WTC11 (cell line): ENCODE results near the gene PLPP3. TPM values are rescaled to one million over a fixed set of nuclear protein-coding genes. Genes with fewer than 3 reads are reported as not detected.

Experiments
- ATAC-seq: fragments of 200-7000 bp; cut with Tn5 transposase; 2 replicates; pipeline ENCODE4 v1.10.0; 2021; ENCODE audit warnings: mild to moderate bottlenecking, moderate library complexity
- CTCF ChIA-PET: fragments of 300-600 bp; sonication (Branson Sonifier 250); formaldehyde crosslinking; loops from one replicate; lab custom pipeline; 2021; ENCODE audit warnings: antibody characterized with exemption; lab: Charles Lee
- POLR2A ChIA-PET: fragments of 350-600 bp; sonication (Branson Sonifier 250); formaldehyde crosslinking; loops from one replicate; lab custom pipeline; 2021; ENCODE audit warnings: antibody characterized with exemption; lab: Charles Lee
- DNase-seq: peaks from one replicate; pipeline ENCODE4 v3.0.0; 2021; ENCODE audit warnings: low spot score
- H3K27ac Mint-ChIP-seq: 2 replicates; pipeline ENCODE4 v1.8.0; 2021; ENCODE audit warnings: mixed read lengths
- H3K27me3 Mint-ChIP-seq: 2 replicates; pipeline ENCODE4 v1.8.0; 2021; ENCODE audit warnings: low read depth, mild to moderate bottlenecking, moderate library complexity, mixed read lengths
- H3K36me3 Mint-ChIP-seq: 2 replicates; pipeline ENCODE4 v1.8.0; 2021; ENCODE audit warnings: mixed read lengths
- H3K4me1 Mint-ChIP-seq: 2 replicates; pipeline ENCODE4 v1.8.0; 2022; ENCODE audit warnings: mixed read lengths
- H3K4me3 Mint-ChIP-seq: 2 replicates; pipeline ENCODE4 v1.8.0; 2021; ENCODE audit warnings: mild to moderate bottlenecking, moderate library complexity, mixed read lengths
- H3K9me3 Mint-ChIP-seq: 2 replicates; pipeline ENCODE4 v1.8.0; 2021; ENCODE audit warnings: mixed read lengths
- ARID4B ChIP-seq: sonication (generic); formaldehyde crosslinking; IDR thresholded peaks from 2 replicates; pipeline ENCODE4 v1.8.0; 2023; ENCODE audit warnings: missing genetic modification reagents, mild to moderate bottlenecking, borderline replicate concordance
- ATF1 ChIP-seq: sonication (generic); formaldehyde crosslinking; IDR thresholded peaks from 2 replicates; pipeline ENCODE4 v1.8.1; 2023; ENCODE audit warnings: mild to moderate bottlenecking, moderate library complexity, missing genetic modification reagents
- CTCF ChIP-seq: fragments of 200-600 bp; IDR thresholded peaks from 2 replicates; pipeline ENCODE4 v1.8.0; 2022; ENCODE audit warnings: antibody characterized with exemption
- ESRRA ChIP-seq: sonication (generic); formaldehyde crosslinking; IDR thresholded peaks from 2 replicates; pipeline ENCODE4 v1.8.1; 2022; ENCODE audit warnings: mild to moderate bottlenecking, missing genetic modification reagents, borderline replicate concordance
- FOXP4 ChIP-seq: sonication (generic); formaldehyde crosslinking; IDR thresholded peaks from 2 replicates; pipeline ENCODE4 v1.8.0; 2022; ENCODE audit warnings: mild to moderate bottlenecking, missing genetic modification reagents
- GABPB1 ChIP-seq: sonication (generic); formaldehyde crosslinking; IDR thresholded peaks from 2 replicates; pipeline ENCODE4 v1.8.1; 2023; ENCODE audit warnings: mild to moderate bottlenecking, missing genetic modification reagents
- IRF1 ChIP-seq: sonication (generic); formaldehyde crosslinking; IDR thresholded peaks from 2 replicates; pipeline ENCODE4 v1.8.0; 2023; ENCODE audit warnings: missing genetic modification reagents
- IRF2 ChIP-seq: sonication (generic); formaldehyde crosslinking; IDR thresholded peaks from 2 replicates; pipeline ENCODE4 v1.8.0; 2022; ENCODE audit warnings: low read depth, missing genetic modification reagents, borderline replicate concordance
- PRRX2 ChIP-seq: fragments of 250-450 bp; sonication (Bioruptor Pico); IDR thresholded peaks from 2 replicates; pipeline ENCODE4 v1.8.0; 2021; ENCODE audit warnings: mild to moderate bottlenecking
- SOX15 ChIP-seq: fragments of 250-450 bp; sonication (Bioruptor Pico); IDR thresholded peaks from 2 replicates; pipeline ENCODE4 v1.9.0; 2021; ENCODE audit warnings: mild to moderate bottlenecking
- TEAD4 ChIP-seq: sonication (generic); formaldehyde crosslinking; IDR thresholded peaks from 2 replicates; pipeline ENCODE4 v1.8.0; 2022; ENCODE audit warnings: mild to moderate bottlenecking, missing genetic modification reagents
- TP53 ChIP-seq: sonication (generic); formaldehyde crosslinking; IDR thresholded peaks from 2 replicates; pipeline ENCODE4 v1.8.1; 2023; ENCODE audit warnings: mild to moderate bottlenecking, missing genetic modification reagents
- ZNF512 ChIP-seq: sonication (generic); formaldehyde crosslinking; IDR thresholded peaks from 2 replicates; pipeline ENCODE4 v1.8.1; 2022; ENCODE audit warnings: missing genetic modification reagents, borderline replicate concordance
- ZNF671 ChIP-seq: fragments of 250-450 bp; sonication (Bioruptor Pico); IDR thresholded peaks from 2 replicates; pipeline ENCODE4 v1.8.0; 2021; ENCODE audit warnings: mild to moderate bottlenecking
- total RNA-seq: library from RNA; stranded (reverse); gene quantifications from 3 replicates; pipeline ENCODE4 v1.2.3, GENCODE V29; 2021
- TF ChIP-seq, protein P1 (sequence below): sonication (generic); formaldehyde crosslinking; IDR thresholded peaks from 2 replicates; pipeline ENCODE4 v1.8.0; 2022; ENCODE audit warnings: mild to moderate bottlenecking, missing genetic modification reagents
- TF ChIP-seq, protein P2 (sequence below): fragments of 250-450 bp; sonication (Bioruptor Pico); IDR thresholded peaks from 2 replicates; pipeline ENCODE4 v2.1.2; 2022; ENCODE audit warnings: mild to moderate bottlenecking, moderate library complexity

PLPP3 gene
- total RNA-seq, 1 experiment from 2014 or later: 31.0 TPM

GRCh38 chr1:56482486-56482885 is 96.9 kb downstream of the PLPP3 start:
- no peak for TF ChIP-seq PRRX2 (CRISPR knock-in tag)
- TF ChIP-seq CTCF: no peak
- TF ChIP-seq, protein P1, sequence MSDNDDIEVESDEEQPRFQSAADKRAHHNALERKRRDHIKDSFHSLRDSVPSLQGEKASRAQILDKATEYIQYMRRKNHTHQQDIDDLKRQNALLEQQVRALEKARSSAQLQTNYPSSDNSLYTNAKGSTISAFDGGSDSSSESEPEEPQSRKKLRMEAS (CRISPR knock-in tag): no peak
- TF ChIP-seq ZNF671: no peak
- TF ChIP-seq ATF1: no peak
- TF ChIP-seq TEAD4 (CRISPR knock-in tag): no peak
- no peak for TF ChIP-seq ZNF512
- no peak for TF ChIP-seq ARID4B (CRISPR knock-in tag)
- no peak for TF ChIP-seq IRF1 (CRISPR knock-in tag)
- no peak for TF ChIP-seq GABPB1
- no peak for TF ChIP-seq SOX15
- TF ChIP-seq, protein P2, sequence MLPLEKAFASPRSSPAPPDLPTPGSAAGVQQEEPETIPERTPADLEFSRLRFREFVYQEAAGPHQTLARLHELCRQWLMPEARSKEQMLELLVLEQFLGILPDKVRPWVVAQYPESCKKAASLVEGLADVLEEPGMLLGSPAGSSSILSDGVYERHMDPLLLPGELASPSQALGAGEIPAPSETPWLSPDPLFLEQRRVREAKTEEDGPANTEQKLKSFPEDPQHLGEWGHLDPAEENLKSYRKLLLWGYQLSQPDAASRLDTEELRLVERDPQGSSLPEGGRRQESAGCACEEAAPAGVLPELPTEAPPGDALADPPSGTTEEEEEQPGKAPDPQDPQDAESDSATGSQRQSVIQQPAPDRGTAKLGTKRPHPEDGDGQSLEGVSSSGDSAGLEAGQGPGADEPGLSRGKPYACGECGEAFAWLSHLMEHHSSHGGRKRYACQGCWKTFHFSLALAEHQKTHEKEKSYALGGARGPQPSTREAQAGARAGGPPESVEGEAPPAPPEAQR (CRISPR knock-in tag): no peak
- no peak for TF ChIP-seq IRF2 (CRISPR knock-in tag)
- TF ChIP-seq TP53 (CRISPR knock-in tag): no peak
- TF ChIP-seq FOXP4: no peak
- TF ChIP-seq ESRRA: no peak
- TF ChIP-seq, all 79 proteins: peak for 0
- DNase-seq (no peak), ATAC-seq (no peak)
- no peak overlapping the region for H3K4me3 Mint-ChIP-seq
- H3K27ac Mint-ChIP-seq: no peak overlapping the region
- peaks cover 8% of the 10 kb centered on the region; the same call in 1 of the 2 replicates for H3K27me3 Mint-ChIP-seq
- H3K36me3 Mint-ChIP-seq: no peaks in the 10 kb centered on the region
- H3K9me3 Mint-ChIP-seq: no peaks in the 10 kb centered on the region
- ChIA-PET POLR2A (no interaction called here), CTCF (no interaction called here)
- H3K4me1 Mint-ChIP-seq: peaks cover 8% of the 10 kb centered on the region
